OCI-LY1 (cell line): ENCODE results near the gene ALOX15B.

Experiments
- EZH2 ChIP-seq: fragments of 200-600 bp; sonication (generic), shearing (Covaris generic); IDR thresholded peaks from 2 replicates; pipeline ENCODE4 v1.8.0; 2017; ENCODE audit warnings: borderline replicate concordance, mixed run types, mild to moderate bottlenecking, antibody characterized with exemption, low read length, moderate library complexity, mixed read lengths
- TF ChIP-seq, protein P1 (sequence below): fragments of 200-600 bp; sonication (generic), shearing (Covaris generic); IDR thresholded peaks from 2 replicates; pipeline ENCODE4 v1.5.1; 2017; ENCODE audit warnings: mild to moderate bottlenecking, antibody characterized with exemption, low read length, moderate library complexity, mixed read lengths

DNA sequence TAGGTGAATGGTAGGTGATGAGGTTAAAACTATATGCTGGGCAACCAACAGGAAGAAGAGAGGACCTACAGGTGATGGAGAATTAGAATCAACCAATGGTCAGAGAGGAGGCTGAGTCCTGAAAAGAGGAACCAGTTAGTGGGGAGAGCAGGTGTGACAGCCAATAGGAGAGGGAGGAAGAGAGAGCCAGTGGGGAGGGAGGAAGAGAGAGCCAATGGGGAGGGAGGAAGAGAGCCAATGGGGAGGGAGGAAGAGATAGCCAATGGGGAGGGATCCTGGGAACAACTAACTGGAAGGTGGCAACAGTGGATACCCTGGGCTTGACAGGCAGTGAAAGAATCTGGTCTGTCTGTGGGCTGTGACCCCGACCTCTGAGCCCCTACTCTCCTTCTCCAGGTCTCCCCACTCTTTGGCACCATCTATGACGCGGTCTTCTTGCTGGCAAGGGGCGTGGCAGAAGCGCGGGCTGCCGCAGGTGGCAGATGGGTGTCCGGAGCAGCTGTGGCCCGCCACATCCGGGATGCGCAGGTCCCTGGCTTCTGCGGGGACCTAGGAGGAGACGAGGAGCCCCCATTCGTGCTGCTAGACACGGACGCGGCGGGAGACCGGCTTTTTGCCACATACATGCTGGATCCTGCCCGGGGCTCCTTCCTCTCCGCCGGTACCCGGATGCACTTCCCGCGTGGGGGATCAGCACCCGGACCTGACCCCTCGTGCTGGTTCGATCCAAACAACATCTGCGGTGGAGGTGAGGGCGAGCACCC is 32.7 kb upstream of the ALOX15B start:
- TF ChIP-seq, protein P1, sequence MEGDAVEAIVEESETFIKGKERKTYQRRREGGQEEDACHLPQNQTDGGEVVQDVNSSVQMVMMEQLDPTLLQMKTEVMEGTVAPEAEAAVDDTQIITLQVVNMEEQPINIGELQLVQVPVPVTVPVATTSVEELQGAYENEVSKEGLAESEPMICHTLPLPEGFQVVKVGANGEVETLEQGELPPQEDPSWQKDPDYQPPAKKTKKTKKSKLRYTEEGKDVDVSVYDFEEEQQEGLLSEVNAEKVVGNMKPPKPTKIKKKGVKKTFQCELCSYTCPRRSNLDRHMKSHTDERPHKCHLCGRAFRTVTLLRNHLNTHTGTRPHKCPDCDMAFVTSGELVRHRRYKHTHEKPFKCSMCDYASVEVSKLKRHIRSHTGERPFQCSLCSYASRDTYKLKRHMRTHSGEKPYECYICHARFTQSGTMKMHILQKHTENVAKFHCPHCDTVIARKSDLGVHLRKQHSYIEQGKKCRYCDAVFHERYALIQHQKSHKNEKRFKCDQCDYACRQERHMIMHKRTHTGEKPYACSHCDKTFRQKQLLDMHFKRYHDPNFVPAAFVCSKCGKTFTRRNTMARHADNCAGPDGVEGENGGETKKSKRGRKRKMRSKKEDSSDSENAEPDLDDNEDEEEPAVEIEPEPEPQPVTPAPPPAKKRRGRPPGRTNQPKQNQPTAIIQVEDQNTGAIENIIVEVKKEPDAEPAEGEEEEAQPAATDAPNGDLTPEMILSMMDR, result no peak
- TF ChIP-seq EZH2, result no peak
